HG03558 (cell line): ENCODE data around the gene KIF3B.
A peak's percentile ranks its signal among the peaks of the same experiment; 100 is the strongest.
"Not testable (repeated sequence)": the region's sequence is repeated elsewhere in the genome, so short reads cannot be mapped to it uniquely, and the experiment has no call there.

ENCODE experiments used
- ATAC-seq: cut with Tn5 transposase; IDR thresholded peaks from one replicate; pipeline ENCODE4 v1.9.1; 2021; ENCODE audit warnings: moderate number of reproducible peaks; ENCODE audit not compliant: unreplicated experiment; ENCODE audit errors: extremely low read depth

Gene KIF3B

GRCh38 chr20:32246208-32246607 lies 31.2 kb upstream of the KIF3B start:
- ATAC-seq: not testable (repeated sequence)

- ATAC-seq: no peak
Measured at GRCh38 chr20:32248043-32248442, 29.4 kb upstream of the KIF3B start.

DNA sequence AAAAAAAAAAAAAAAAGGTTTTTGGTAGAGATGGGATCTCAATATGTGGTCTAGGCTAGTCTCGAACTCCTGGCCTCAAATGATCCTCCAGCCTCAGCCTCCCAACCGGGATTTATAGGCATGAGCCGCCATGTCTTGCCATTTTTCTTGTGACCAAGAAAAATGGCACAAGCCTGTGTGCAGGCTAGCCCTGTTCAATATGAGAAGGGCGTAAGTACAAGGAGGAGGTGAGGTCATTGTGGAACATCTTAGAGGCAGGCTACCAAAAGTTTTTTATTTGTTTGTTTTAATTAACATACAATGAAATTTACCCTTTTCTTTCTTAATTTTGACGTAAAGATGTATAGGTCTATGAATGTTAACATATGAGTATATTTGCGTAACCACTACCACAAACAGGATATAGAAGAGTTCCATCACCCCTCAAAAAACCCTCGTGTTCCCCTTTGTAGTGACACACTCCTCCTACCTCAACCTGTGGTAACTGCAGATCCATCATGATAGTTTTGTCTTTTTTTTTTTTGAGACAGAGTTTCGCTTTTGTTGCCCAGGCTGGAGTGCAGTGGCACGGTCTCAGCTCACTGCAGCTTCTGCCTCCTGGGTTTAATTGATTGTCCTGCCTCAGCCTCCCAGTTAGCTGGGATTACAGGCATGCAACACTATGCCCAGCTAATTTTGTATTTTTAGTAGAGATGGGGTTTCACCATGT lies 28.3 kb upstream of the KIF3B start:
- no peak for ATAC-seq

- ATAC-seq: no peak
Measured at GRCh38 chr20:32251470-32251869, 26.0 kb upstream of the KIF3B start.

GRCh38 chr20:32252189-32252588 lies 25.3 kb upstream of the KIF3B start:
- ATAC-seq: no peak

DNA sequence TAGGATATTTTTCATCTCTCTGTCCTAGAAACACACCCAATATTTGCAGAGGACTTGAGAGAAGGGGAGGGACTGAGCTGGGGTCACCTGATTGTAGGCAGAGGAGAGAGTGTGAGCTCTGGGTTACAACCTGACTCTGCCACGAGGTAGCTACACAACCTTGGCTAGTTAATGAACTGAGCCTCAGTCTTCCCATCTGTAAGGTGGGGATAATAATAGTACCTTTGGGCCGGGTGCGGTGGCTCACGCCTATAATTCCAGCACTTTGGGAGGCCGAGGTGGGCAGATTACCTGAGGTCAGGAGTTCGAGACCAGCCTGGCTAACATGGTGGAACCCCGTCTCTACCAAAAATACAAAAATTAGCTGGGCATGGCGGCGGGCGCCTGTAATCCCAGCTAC lies 16.5 kb upstream of the KIF3B start:
- not testable (repeated sequence) for ATAC-seq

DNA sequence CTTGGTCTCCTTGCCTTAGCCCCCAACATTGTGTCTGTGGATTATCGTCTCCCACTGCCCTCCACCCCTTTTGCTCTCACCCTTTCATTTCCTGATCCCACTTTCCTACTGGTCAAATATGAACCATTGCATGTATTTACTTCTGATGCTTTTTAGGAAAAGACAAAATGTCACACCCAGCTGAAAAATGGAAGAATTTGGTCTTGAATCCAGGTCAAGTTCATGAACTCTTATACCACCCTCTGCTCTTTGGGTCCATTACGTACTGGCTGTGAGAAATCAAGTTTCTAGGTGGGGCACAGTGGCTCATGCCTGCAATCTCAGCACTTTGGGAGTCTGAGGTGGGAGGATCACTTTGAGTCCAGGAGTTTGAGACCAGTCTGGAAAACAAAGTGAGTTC lies 15.8 kb upstream of the KIF3B start:
- no peak for ATAC-seq

DNA sequence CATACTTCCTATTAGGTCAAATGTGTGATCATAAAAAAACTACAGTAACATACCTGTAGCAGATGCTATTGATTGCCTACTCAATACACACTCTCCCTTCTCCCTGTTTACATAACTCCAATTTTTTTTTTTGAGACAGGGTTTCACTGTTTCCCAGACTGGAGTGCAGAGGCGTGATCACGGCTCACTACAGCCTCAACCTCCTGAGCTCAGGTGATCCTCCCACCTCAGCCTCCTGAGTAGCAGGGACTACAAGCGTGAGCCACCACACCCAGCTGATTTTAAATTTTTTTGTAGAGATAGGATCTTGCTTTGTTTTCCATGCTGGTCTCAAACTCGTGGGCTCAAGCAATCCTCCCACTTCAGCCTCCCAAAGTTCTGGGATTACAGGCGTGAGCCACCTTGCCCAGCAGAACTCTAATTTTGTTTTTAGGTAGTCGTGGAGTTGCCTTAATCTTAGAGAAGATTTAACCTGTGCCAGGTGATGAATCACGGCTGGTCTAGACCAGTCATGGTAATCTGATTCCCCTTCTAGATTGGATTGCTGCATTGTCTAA lies 14.0 kb upstream of the KIF3B start:
- no peak for ATAC-seq

DNA sequence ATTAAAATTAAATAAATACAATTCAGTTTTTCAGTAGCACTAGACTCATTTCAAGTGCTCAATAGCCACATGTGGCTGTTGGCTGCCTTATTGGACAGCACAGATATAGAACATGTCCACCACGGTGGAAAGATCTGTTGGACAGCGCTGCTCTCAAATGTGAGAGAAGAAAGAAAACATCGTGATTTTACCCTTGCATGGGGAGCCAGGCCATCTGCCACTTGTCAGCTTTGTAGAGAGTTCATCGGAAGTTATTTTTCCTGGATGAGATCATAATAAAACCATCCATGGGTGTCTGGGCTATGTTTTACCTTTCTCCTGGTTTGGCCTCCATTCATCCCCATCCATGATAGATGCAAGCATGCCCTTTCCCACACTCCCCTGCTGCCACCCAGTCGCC lies 5.8 kb upstream of the KIF3B start:
- no peak for ATAC-seq

DNA sequence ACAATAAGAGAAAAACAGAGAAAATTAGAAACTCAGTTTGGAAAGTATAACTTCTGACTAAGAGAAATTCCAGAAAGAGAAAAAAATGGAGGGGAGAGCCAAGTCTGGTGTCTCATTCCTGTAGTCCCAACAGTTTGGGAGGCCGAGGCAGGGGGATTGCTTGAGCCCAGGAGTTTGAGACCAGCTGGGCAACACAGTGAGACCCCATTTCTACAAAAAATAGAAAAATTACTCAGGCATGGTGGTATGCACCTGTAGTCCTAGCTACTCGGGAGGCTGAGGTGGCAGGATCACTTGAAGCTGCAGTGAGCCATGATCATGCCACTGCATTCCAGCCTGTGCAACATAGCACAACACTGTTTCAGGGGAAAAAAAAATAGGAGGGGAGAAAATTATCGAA lies 3.1 kb upstream of the KIF3B start:
- ATAC-seq: no peak

GRCh38 chr20:32275163-32275562 lies 2.3 kb upstream of the KIF3B start:
- ATAC-seq: not testable (repeated sequence)

DNA sequence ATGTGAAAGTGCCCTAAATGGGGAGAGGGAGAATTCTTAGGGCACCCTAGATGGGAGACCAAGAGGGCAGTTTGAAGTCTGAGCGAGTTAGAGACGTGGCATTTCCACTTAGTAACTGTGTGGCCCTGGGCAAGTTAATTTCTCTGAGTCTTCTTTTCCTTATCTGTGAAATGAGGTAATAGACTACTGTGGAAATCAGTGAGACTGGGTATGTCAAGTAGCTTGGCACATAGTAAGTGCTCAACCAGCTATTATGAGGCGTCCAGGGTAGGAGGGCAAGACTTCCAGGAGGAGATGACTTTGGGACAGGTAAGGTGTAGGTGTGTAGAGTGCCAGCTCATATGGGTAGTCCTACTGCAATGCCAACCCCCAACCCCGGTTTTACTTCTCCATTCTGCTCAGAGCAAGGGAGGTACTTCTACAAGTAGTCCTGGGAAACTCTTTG lies 770 bp downstream of the KIF3B start:
- ATAC-seq: no peak

DNA sequence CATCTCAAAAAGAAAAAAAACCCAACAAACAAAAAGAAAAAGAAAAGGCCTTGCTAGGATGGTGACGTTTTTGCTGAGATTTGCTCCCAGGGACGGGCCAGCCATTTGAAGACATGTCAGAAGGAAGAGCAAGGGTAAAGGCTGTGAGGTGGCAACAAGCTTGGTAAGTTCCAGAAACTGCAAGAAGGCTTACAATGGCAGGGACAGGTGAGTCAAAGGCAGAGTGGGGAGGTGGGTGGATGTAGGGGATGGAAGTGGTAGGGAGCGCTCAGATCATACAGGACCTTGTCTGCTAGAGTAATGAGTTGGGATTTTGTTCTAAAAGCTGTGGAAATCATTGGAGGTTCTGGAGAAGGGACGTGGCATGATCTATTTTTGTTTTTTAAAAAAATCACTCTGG lies 4.3 kb downstream of the KIF3B start:
- no peak for ATAC-seq

DNA sequence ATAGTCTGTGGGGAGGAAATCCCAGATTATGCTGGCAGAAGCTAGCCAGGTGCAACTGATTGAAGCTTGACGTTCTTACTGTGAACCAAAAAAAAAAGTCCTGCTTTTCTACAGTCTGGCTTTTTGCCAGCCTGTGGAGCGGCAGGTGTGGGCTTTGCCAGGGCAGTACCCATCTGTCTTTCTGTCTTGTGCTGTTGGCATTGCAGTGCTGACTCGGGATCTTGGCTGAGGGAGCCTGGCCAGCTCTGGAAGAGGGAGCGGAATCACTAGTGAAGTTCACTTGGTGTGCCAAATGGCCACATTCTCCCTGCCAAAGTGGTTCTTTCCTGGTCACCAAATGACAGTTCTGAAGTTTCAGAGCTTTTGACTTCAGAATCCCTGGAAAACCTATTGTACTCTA lies 5.0 kb downstream of the KIF3B start:
- no peak for ATAC-seq

- ATAC-seq: no peak
Measured at GRCh38 chr20:32285082-32285620, 7.7 kb downstream of the KIF3B start.

DNA sequence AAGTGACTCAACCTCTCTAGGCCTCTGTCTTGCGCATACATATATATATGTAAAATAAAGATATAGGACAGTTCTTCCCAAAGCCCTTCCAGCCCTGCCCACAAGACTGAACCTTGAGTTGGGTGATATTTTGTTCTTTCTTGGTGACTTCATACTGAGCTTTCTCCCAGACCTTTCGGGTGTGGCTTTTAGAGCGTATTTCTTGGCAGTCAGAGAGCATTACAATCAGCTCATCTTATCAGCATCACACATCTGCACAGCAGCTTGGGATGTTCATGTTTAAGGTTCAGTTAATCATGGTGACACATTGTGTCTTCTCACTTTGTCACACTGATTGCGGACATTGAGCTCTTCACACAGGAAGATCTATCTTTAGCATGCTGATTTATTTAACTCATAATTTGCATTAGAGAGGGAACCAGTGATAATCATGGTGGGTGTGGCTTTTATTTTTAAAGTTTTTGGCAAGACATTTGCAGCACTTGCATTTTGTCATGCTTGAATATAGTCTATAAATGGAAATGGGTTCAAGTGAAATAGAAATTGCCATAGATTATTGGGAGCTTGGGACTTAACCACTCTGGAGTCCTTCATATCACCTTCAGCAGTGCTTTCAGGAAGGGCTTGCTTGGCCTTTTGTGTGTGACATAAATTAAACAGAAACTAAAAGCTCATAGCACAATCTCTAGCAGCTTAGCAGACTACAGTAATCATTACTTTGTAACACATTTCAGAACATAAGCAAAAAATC lies 8.3 kb downstream of the KIF3B start:
- peak; percentile 41 for ATAC-seq

- ATAC-seq: no peak
Measured at GRCh38 chr20:32287231-32287638, 9.8 kb downstream of the KIF3B start.

DNA sequence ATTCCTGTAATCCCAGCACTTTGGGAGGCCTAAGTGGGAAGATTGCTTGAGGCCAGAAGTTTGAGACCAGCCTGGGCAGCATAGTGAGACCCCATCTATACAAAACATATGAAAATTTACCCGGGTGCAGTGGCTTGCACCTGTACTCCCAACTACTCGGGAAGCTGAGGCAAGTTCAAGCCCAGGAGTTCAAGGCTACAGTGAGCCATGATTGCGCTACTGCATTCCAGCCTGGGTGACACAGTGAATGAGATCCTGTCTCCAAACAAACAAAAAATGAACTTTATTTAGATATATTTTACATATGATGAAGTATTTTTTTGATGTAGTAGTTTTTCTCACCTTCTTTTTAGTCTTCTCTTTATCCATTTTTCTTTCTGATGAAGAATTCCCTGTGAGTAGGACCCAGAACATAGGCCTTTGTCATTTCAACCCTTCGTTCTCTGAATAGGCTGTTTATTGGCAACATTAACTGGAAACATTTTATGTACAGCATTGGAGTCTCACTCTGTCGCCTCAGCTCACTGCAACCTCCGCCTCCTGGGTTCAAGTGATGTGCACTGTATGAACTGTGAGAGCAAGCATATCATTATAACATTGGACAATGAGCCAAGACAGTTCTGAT lies 10.9 kb downstream of the KIF3B start:
- ATAC-seq: no peak

GRCh38 chr20:32289299-32289660 lies 11.8 kb downstream of the KIF3B start:
- ATAC-seq: not testable (repeated sequence)

DNA sequence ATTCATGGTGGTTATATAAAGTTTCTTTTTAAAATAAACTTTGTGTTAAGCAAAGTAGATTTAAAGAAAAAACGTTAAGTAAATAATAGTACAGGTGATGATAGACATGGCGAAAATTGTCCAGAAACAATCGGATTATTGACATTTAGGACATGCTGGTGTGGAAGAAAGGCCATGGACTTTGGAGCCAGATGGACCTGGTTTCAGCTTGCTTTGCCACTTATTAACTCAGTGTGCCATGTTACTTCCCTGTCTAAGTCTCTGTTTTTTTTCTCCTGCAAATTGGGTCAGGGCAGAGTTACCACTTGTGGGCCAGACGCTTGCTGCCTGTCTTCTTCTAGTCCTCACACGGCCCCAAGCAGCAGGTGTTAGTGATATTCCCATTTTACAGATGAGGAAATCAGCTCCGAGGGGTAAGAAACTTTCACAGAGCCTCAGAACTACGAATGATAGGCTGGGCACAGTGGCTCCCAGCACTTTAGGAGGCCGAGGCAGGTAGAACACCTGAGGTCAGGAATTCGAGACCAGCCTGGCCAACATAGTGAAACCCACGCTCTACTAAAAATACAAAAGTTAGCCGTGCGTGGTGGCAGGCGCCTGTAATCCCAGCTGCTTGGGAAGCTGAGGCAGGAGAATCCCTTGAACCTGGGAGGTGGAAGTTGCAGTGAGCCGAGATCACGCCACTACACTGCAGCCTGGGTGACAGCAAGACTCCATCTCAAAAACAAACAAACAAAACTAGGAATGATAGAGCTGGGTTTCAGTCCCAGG lies 12.4 kb downstream of the KIF3B start:
- no peak for ATAC-seq
